ENCODE results near the gene S100PBP.

S100PBP gene

GRCh38 chr1:32891241-32891570, 73.8 kb downstream of the S100PBP start:
- in situ Hi-C loops (cut with MboI; ENCODE audit: low sequenced_read_pairs, unreplicated experiment), result no loop called here
- no peak for DNase-seq (ENCODE audit: low spot score)
- TF ChIP-seq, protein P1, sequence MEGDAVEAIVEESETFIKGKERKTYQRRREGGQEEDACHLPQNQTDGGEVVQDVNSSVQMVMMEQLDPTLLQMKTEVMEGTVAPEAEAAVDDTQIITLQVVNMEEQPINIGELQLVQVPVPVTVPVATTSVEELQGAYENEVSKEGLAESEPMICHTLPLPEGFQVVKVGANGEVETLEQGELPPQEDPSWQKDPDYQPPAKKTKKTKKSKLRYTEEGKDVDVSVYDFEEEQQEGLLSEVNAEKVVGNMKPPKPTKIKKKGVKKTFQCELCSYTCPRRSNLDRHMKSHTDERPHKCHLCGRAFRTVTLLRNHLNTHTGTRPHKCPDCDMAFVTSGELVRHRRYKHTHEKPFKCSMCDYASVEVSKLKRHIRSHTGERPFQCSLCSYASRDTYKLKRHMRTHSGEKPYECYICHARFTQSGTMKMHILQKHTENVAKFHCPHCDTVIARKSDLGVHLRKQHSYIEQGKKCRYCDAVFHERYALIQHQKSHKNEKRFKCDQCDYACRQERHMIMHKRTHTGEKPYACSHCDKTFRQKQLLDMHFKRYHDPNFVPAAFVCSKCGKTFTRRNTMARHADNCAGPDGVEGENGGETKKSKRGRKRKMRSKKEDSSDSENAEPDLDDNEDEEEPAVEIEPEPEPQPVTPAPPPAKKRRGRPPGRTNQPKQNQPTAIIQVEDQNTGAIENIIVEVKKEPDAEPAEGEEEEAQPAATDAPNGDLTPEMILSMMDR (IDR thresholded peaks at IDR 0.05; ENCODE audit: borderline replicate concordance, control extremely low read depth, extremely low read depth, insufficient read depth, missing control alignments), result no peak

DNA sequence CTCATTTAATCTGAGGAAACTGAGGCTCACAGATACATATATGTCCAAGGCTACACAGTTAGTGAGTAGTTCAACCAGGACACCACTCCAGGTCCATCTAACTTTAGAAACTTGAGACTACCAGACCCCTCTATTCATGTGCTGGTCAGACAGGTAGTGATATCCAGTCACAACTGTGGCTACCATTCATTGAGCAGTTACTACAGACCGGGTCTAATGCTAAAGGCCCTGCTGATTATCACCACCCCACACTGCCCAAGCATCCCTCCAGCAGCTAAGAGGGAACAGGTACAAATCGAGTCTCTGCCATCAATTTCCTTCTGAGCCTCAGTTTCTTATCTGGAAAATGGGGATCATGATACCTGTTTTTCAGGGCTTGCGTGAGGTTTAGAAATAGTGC, 74.2 kb downstream of the S100PBP start:
- TF ChIP-seq, protein P1 (IDR thresholded peaks at IDR 0.05; ENCODE audit: borderline replicate concordance, control extremely low read depth, extremely low read depth, insufficient read depth, missing control alignments), result no peak
- in situ Hi-C loops (cut with MboI; ENCODE audit: low sequenced_read_pairs, unreplicated experiment), result no loop called here
- no peak for DNase-seq (ENCODE audit: low spot score)

DNA sequence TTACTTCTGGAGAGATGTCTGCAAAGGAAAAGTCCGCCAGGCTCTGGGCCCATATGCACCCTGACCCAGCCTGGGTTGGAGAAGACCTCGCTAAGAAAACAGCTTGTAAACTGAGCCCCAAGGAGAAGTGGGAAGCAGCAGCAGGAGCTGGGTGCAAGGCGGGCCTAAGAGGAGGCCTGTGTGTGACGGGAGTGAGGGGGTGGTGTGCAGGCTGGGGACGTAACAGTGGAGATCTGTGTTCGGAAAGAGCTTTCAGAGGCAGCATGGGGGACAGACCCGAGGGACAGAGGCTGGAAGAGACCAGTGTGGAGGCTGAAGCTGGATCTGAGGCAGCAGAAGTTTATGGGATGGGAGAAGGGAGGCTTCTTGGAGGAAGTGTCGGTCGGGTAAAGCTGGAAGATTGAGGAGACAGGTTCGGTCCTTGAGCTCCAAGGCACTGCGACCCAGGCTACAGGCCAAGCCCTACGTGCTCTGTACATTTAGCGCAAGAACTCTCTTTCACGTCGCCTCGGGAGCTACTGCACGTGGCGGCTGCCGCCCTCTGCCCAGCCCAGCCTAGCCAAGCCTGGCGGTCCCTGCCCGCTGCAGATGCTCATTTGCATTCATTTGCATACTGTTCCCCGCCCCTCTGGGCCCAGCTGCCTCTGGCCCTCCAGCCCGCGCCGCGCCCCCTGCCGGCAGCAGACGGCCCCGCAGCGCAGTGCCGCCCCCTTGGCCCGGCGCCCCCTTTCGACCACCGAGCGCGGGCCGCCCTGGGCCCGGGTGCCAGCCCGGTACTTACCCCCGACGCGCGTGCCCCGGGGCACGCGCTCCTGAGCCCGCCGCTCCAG, 75.1 kb downstream of the S100PBP start:
- in situ Hi-C loops (cut with MboI; ENCODE audit: low sequenced_read_pairs, unreplicated experiment), result no loop called here
- TF ChIP-seq, protein P1 (IDR thresholded peaks at IDR 0.05; ENCODE audit: borderline replicate concordance, control extremely low read depth, extremely low read depth, insufficient read depth, missing control alignments), result peak; percentile 66
- DNase-seq (ENCODE audit: low spot score), result peak; percentile 69

- in situ Hi-C loops (cut with MboI; ENCODE audit: low sequenced_read_pairs, unreplicated experiment), result no loop called here
- DNase-seq (ENCODE audit: low spot score), result no peak
- TF ChIP-seq, protein P1 (IDR thresholded peaks at IDR 0.05; ENCODE audit: borderline replicate concordance, control extremely low read depth, extremely low read depth, insufficient read depth, missing control alignments), result no peak
Observed at GRCh38 chr1:32893198-32894018, 76.0 kb downstream of the S100PBP start.

- in situ Hi-C loops (cut with MboI; ENCODE audit: low sequenced_read_pairs, unreplicated experiment), result no loop called here
Observed at GRCh38 chr1:32894019-32894600, 76.7 kb downstream of the S100PBP start.

DNA sequence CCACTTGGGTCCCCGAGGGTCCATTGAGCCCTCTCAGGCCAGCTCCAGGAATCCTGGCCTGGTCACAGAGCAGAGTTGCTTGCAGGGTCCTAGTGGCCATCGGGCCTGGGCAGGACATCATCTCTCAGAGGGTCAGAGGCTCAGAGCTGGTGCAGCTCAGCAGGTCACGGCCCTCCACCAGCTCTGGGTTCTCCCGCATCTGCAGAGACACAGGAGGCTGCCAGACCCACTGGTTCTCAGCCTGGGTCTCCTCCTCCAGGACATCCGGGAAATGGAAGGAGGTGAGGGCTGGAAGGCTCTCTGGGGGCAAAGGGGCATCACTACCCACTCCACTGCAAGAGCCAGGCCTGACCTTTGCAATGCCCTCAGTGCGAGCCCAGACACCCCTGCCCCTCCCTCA, 77.2 kb downstream of the S100PBP start:
- no peak for DNase-seq (ENCODE audit: low spot score)
- in situ Hi-C loops (cut with MboI; ENCODE audit: low sequenced_read_pairs, unreplicated experiment), result no loop called here
- TF ChIP-seq, protein P1 (IDR thresholded peaks at IDR 0.05; ENCODE audit: borderline replicate concordance, control extremely low read depth, extremely low read depth, insufficient read depth, missing control alignments), result no peak

More at GRCh38 chr1:32894019-32894600, 76.7 kb downstream of the S100PBP start:
- no peak for DNase-seq (ENCODE audit: low spot score)
- TF ChIP-seq, protein P1 (IDR thresholded peaks at IDR 0.05; ENCODE audit: borderline replicate concordance, control extremely low read depth, extremely low read depth, insufficient read depth, missing control alignments), result no peak
